A673 (cell line): ENCODE data around the gene MYO1E. TPM values are rescaled to one million over a fixed set of nuclear protein-coding genes. Genes with fewer than 3 reads are reported as not detected.

Source experiments
- BruUV-seq: library from RNA; stranded (reverse); fragments of 400-500 nt; replicated peaks from 2 replicates; lab custom pipeline; 2021; lab: Mats Ljungman, UMichigan
- CTCF ChIA-PET: fragments of 300-600 bp; sonication (Branson Sonifier 250); formaldehyde crosslinking; loops from one replicate; lab custom pipeline; 2022; ENCODE audit warnings: antibody characterized with exemption; lab: Charles Lee
- POLR2A ChIA-PET: fragments of 300-600 bp; sonication (Branson Sonifier 250); formaldehyde crosslinking; loops from one replicate; lab custom pipeline; 2022; ENCODE audit warnings: antibody characterized with exemption; ENCODE audit not compliant: low non-redundant PET; lab: Charles Lee
- DNase-seq: peaks from one replicate; pipeline ENCODE4 v3.0.0-alpha.2; 2015; ENCODE audit warnings: low spot score
- H3K27ac ChIP-seq: fragments of 200-600 bp; sonication (generic); 2 replicates; pipeline ENCODE4 v1.5.1; 2016; ENCODE audit warnings: mixed run types, low read depth, mild to moderate bottlenecking, mixed read lengths, antibody characterized with exemption, low read length; ENCODE audit not compliant: poor library complexity, severe bottlenecking
- H3K27me3 ChIP-seq: fragments of 200-600 bp; sonication (generic); replicated peaks from 2 replicates; pipeline ENCODE4 v1.6.1; 2017; ENCODE audit warnings: mixed run types, low read depth, mild to moderate bottlenecking, mixed read lengths, antibody characterized with exemption, low read length; ENCODE audit not compliant: insufficient read depth, poor library complexity
- H3K36me3 ChIP-seq: fragments of 200-600 bp; sonication (generic); 2 replicates; pipeline ENCODE4 v1.6.1; 2016; ENCODE audit warnings: mixed run types, mild to moderate bottlenecking, mixed read lengths, antibody characterized with exemption, low read length; ENCODE audit not compliant: insufficient read depth, poor library complexity, severe bottlenecking
- H3K4me1 ChIP-seq: fragments of 200-600 bp; sonication (generic); 2 replicates; pipeline ENCODE4 v1.6.1; 2017; ENCODE audit warnings: mixed run types, mild to moderate bottlenecking, mixed read lengths, antibody characterized with exemption, low read length; ENCODE audit not compliant: insufficient read depth, poor library complexity, severe bottlenecking
- H3K4me3 ChIP-seq: fragments of 200-600 bp; sonication (generic); 2 replicates; pipeline ENCODE4 v1.5.1; 2016; ENCODE audit warnings: low read depth, mixed run types, mild to moderate bottlenecking, mixed read lengths, low read length; ENCODE audit not compliant: poor library complexity, severe bottlenecking
- H3K9me3 ChIP-seq: fragments of 200-600 bp; sonication (generic); 2 replicates; pipeline ENCODE4 v1.6.1; 2016; ENCODE audit warnings: mixed run types, low read depth, mild to moderate bottlenecking, mixed read lengths, antibody characterized with exemption, low read length; ENCODE audit not compliant: poor library complexity, severe bottlenecking
- CTCF ChIP-seq: fragments of 300-800, 200-600 bp; sonication (generic); conservative IDR thresholded peaks from 2 replicates; pipeline ENCODE4 v1.5.1; 2017; ENCODE audit warnings: low read depth, mild to moderate bottlenecking, antibody characterized with exemption, low read length, moderate library complexity, mixed read lengths
- EZH2 ChIP-seq: fragments of 200-600 bp; sonication (generic); IDR thresholded peaks from 2 replicates; pipeline ENCODE4 v1.6.1; 2017; ENCODE audit warnings: borderline replicate concordance, low read depth, mild to moderate bottlenecking, mixed read lengths, antibody characterized with exemption, low read length; ENCODE audit not compliant: poor library complexity, severe bottlenecking
- intact Hi-C: fragments of 100-400 bp; cut with micrococcal nuclease; formaldehyde crosslinking; loops from one replicate; pipeline ENCODE4 v1.10.0; 2022; ENCODE audit not compliant: unreplicated experiment
- total RNA-seq: library from RNA; stranded (reverse); gene quantifications from 2 replicates; pipeline ENCODE4 v1.2.3, GENCODE V29; 2021

MYO1E gene
- total RNA-seq, 1 experiment from 2014 or later: 7.9 TPM

GRCh38 chr15:59157396-59157795 lies 215.3 kb downstream of the MYO1E start:
- Histone ChIP-seq H3K36me3 (no peaks in the 10 kb centered on the region), H3K9me3 (no peaks in the 10 kb centered on the region), H3K27ac (no peak overlapping the region), H3K4me1 (no peaks in the 10 kb centered on the region), H3K4me3 (no peak overlapping the region), H3K27me3 (no peaks in the 10 kb centered on the region)
- DNase-seq: no peak
- TF ChIP-seq EZH2 (no peak), CTCF (no peak)
- ChIA-PET CTCF (no interaction called here), POLR2A (no interaction called here)
- BruUV-seq: no TSS peak
- intact Hi-C loops: no loop called here

- no peak for DNase-seq
- no TSS peak for BruUV-seq
- no peak overlapping the region for H3K27ac ChIP-seq
- ChIA-PET POLR2A (no interaction called here), CTCF (no interaction called here)
- no peaks in the 10 kb centered on the region for H3K4me1 ChIP-seq
- intact Hi-C loops: no loop called here
- no peaks in the 10 kb centered on the region for H3K27me3 ChIP-seq
- no peaks in the 10 kb centered on the region for H3K9me3 ChIP-seq
- H3K4me3 ChIP-seq: no peak overlapping the region
- H3K36me3 ChIP-seq: no peaks in the 10 kb centered on the region
- no peak for TF ChIP-seq CTCF
- TF ChIP-seq EZH2: no peak
These were observed 217.2 kb downstream of the MYO1E start for GRCh38 chr15:59155431-59155830.

GRCh38 chr15:59154243-59154642 lies 218.4 kb downstream of the MYO1E start:
- Histone ChIP-seq H3K36me3 (no peaks in the 10 kb centered on the region), H3K4me1 (no peaks in the 10 kb centered on the region), H3K9me3 (no peaks in the 10 kb centered on the region), H3K4me3 (no peak overlapping the region), H3K27me3 (no peaks in the 10 kb centered on the region), H3K27ac (no peak overlapping the region)
- intact Hi-C loops: no loop called here
- no TSS peak for BruUV-seq
- CTCF ChIA-PET: no interaction called here
- POLR2A ChIA-PET: no interaction called here
- DNase-seq: no peak
- TF ChIP-seq EZH2: no peak
- no peak for TF ChIP-seq CTCF
